GM21528 (cell line): Measurements from ENCODE around the gene ACTMAP.
"Not testable (repeated sequence)": the region's sequence is repeated elsewhere in the genome, so short reads cannot be mapped to it uniquely, and the experiment has no call there.

Source experiments
- ATAC-seq: cut with Tn5 transposase; IDR thresholded peaks from one replicate; pipeline ENCODE4 v1.9.1; 2021; ENCODE audit warnings: mild to moderate bottlenecking, moderate library complexity; ENCODE audit not compliant: unreplicated experiment, low FRiP score

The ACTMAP gene

GRCh38 chr19:40750058-40750873, at the start of gene ACTMAP:
Gene ACTMAP, minus strand, starts transcription at chr19:40750477. Its CDS starts 674 bp downstream, at chr19:40749803.
- peak; percentile 82 for ATAC-seq

GRCh38 chr19:40799558-40800338, 49.5 kb upstream of the ACTMAP start:
- ATAC-seq, result no peak

- ATAC-seq, result peak; percentile 66
These were observed 48.6 kb upstream of the ACTMAP start, which contains the start of gene EGLN2 for GRCh38 chr19:40798683-40799557. Gene EGLN2, plus strand, starts transcription at chr19:40799191. Its CDS starts 1,382 bp downstream, at chr19:40800573.

GRCh38 chr19:40797963-40798682, 47.8 kb upstream of the ACTMAP start:
- ATAC-seq, result peak; percentile 26

- no peak for ATAC-seq
These were observed 47.1 kb upstream of the ACTMAP start for GRCh38 chr19:40797166-40797962.

- no peak for ATAC-seq
These were observed 41.7 kb upstream of the ACTMAP start for GRCh38 chr19:40791996-40792395.

GRCh38 chr19:40791349-40791748, 41.1 kb upstream of the ACTMAP start:
- ATAC-seq, result no peak

- no peak for ATAC-seq
These were observed 36.1 kb upstream of the ACTMAP start for GRCh38 chr19:40786060-40787037.

GRCh38 chr19:40785526-40785925, 35.2 kb upstream of the ACTMAP start:
- ATAC-seq, result no peak

GRCh38 chr19:40784146-40784545, 33.9 kb upstream of the ACTMAP start:
- ATAC-seq, result not testable (repeated sequence)

- no peak for ATAC-seq
These were observed 33.4 kb upstream of the ACTMAP start for GRCh38 chr19:40783711-40784110.

GRCh38 chr19:40781140-40781539, 30.9 kb upstream of the ACTMAP start:
- no peak for ATAC-seq

- no peak for ATAC-seq
These were observed 30.3 kb upstream of the ACTMAP start for GRCh38 chr19:40780582-40780981.

- no peak for ATAC-seq
These were observed 28.5 kb upstream of the ACTMAP start for GRCh38 chr19:40778706-40779284.

- peak; percentile 54 for ATAC-seq
These were observed 27.8 kb upstream of the ACTMAP start, which contains the start of gene RAB4B for GRCh38 chr19:40777937-40778705. Gene RAB4B, plus strand, starts transcription at chr19:40778247. Its CDS starts 129 bp downstream, at chr19:40778376.

GRCh38 chr19:40777645-40777936, 27.3 kb upstream of the ACTMAP start:
- ATAC-seq, result no peak
